CD8-positive, alpha-beta memory T cell (primary cell): Measurements from ENCODE around the gene PTCHD1. TPM values are rescaled to one million over a fixed set of nuclear protein-coding genes. Genes with fewer than 3 reads are reported as not detected.

Experiments used
- CTCF ChIA-PET: fragments of 350-600 bp; sonication (Branson Sonifier 250); formaldehyde crosslinking; loops from one replicate; lab custom pipeline; 2021; ENCODE audit warnings: antibody characterized with exemption; lab: Charles Lee
- POLR2A ChIA-PET: fragments of 350-600 bp; sonication (Branson Sonifier 250); formaldehyde crosslinking; loops from one replicate; lab custom pipeline; 2021; ENCODE audit warnings: antibody characterized with exemption; lab: Charles Lee
- DNase-seq, 5 donors: peaks; one replicate each; pipeline versions ENCODE4 v3.0.0 to v3.0.0-alpha.2; 2020 to 2022; ENCODE audit warnings: mixed read lengths in 1 of 5
- H3K27ac ChIP-seq: one replicate; pipeline ENCODE4 v1.7.0; 2013; ENCODE audit warnings: low read depth, mild to moderate bottlenecking, low read length, moderate library complexity
- H3K27me3 ChIP-seq: 2 replicates; pipeline ENCODE4 v1.7.0; 2013; ENCODE audit warnings: low read length, mild to moderate bottlenecking; ENCODE audit not compliant: insufficient read depth, poor library complexity, severe bottlenecking
- H3K36me3 ChIP-seq: 2 replicates; pipeline ENCODE4 v1.7.0; 2013; ENCODE audit warnings: mild to moderate bottlenecking, low read length, moderate library complexity; ENCODE audit not compliant: insufficient read depth
- H3K4me1 ChIP-seq: 2 replicates; pipeline ENCODE4 v1.7.0; 2013; ENCODE audit warnings: mild to moderate bottlenecking, low read length, moderate library complexity; ENCODE audit not compliant: insufficient read depth
- H3K4me3 ChIP-seq: 2 replicates; pipeline ENCODE4 v1.7.0; 2013; ENCODE audit warnings: mild to moderate bottlenecking, low read length
- H3K9me3 ChIP-seq: 2 replicates; pipeline ENCODE4 v1.7.0; 2013; ENCODE audit warnings: mild to moderate bottlenecking, low read length
- H3K27ac Mint-ChIP-seq, 8 donors: one replicate each; pipeline ENCODE4 v1.8.0; 2020 to 2021; ENCODE audit warnings: mixed read lengths in 8 of 8, mild to moderate bottlenecking in 6 of 8, inconsistent platforms in 3 of 8, moderate library complexity in 3 of 8
- H3K27me3 Mint-ChIP-seq, 2 donors: one replicate each; pipeline ENCODE4 v1.8.0; 2020 to 2021; ENCODE audit warnings: mixed read lengths in 2 of 2, mild to moderate bottlenecking in 1 of 2, moderate library complexity in 1 of 2
- H3K36me3 Mint-ChIP-seq, 3 donors: one replicate each; pipeline ENCODE4 v1.8.0; 2020 to 2021; ENCODE audit warnings: mixed read lengths in 3 of 3, inconsistent platforms in 1 of 3, mild to moderate bottlenecking in 1 of 3
- H3K4me1 Mint-ChIP-seq, 3 donors: one replicate each; pipeline ENCODE4 v1.8.0; 2020 to 2021; ENCODE audit warnings: mixed read lengths in 3 of 3, inconsistent platforms in 1 of 3, mild to moderate bottlenecking in 1 of 3
- H3K4me3 Mint-ChIP-seq, 7 donors: one replicate each; pipeline ENCODE4 v1.8.0; 2020 to 2021; ENCODE audit warnings: mixed read lengths in 7 of 7, mild to moderate bottlenecking in 6 of 7, moderate library complexity in 4 of 7, inconsistent platforms in 2 of 7
- H3K9me3 Mint-ChIP-seq, 5 donors: one replicate each; pipeline ENCODE4 v1.8.0; 2020 to 2022; ENCODE audit warnings: mixed read lengths in 5 of 5, mild to moderate bottlenecking in 3 of 5, moderate library complexity in 2 of 5, inconsistent platforms in 1 of 5
- polyA plus RNA-seq: library from polyadenylated mRNA; unstranded; fragments of 300-500 nt; fragmentation: Illumina TruSeq; gene quantifications from one replicate; pipeline ENCODE4 v1.2.3, GENCODE V29; 2021
- total RNA-seq, 2 experiments: library from RNA; stranded (reverse); gene quantifications; one replicate each; pipeline ENCODE4 v1.2.3, GENCODE V29; 2021

PTCHD1 gene
- total and polyA plus RNA-seq, 3 experiments from 2014 or later, result not detected

GRCh38 chrX:23317799-23318724 lies 16.6 kb upstream of the PTCHD1 start:
- no peaks in the 10 kb centered on the region for H3K36me3 Mint-ChIP-seq
- peaks cover 0 to 3% of the 10 kb centered on the region in 2 donors for H3K27me3 Mint-ChIP-seq
- no peaks in the 10 kb centered on the region for H3K36me3 ChIP-seq
- DNase-seq, result peak in 2 of 5 donors; percentile 0 to 4
- H3K4me3 Mint-ChIP-seq, result no peak overlapping the region
- peak overlapping the region in 1 of 8 donors; percentile 57 for H3K27ac Mint-ChIP-seq
- ChIA-PET CTCF (no interaction called here), POLR2A (no interaction called here)
- H3K9me3 ChIP-seq, result no peaks in the 10 kb centered on the region
- peaks cover 0 to 2% (median 0%) of the 10 kb centered on the region in 5 donors for H3K9me3 Mint-ChIP-seq
- no peak overlapping the region for H3K27ac ChIP-seq
- H3K4me3 ChIP-seq, result no peak overlapping the region
- H3K27me3 ChIP-seq, result no peaks in the 10 kb centered on the region
- H3K4me1 Mint-ChIP-seq, result no peaks in the 10 kb centered on the region
- no peaks in the 10 kb centered on the region for H3K4me1 ChIP-seq

DNA sequence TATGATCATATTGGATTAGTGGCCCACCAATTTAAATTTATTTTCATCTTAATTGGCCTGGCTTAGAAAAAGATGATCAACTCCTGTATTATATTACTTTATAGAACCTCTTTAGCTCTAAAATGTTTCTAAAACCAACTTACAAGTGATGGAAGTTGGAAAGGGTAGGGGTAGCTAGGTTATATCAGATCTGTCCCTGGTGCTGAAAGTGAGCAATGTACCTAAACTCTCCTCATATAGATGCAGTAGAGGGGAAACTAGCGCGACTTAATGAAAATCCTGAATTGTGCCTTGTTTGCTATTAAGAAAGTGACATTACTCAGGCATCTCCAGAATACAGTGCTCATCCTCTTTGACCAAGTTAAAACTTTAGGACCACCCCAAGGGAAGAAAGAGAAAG lies 7.5 kb upstream of the PTCHD1 start:
- H3K36me3 ChIP-seq, result no peaks in the 10 kb centered on the region
- no peak for DNase-seq
- Mint-ChIP-seq H3K36me3 (no peaks in the 10 kb centered on the region), H3K27ac (no peak overlapping the region), H3K9me3 (peaks cover 0 to 2% (median 2%) of the 10 kb centered on the region in 5 donors), H3K27me3 (peaks cover 21% of the 10 kb centered on the region in 2 donors), H3K4me3 (no peak overlapping the region), H3K4me1 (peaks cover 0 to under 1% (median 0%) of the 10 kb centered on the region in 3 donors)
- no peak overlapping the region for H3K4me3 ChIP-seq
- no peaks in the 10 kb centered on the region for H3K9me3 ChIP-seq
- POLR2A ChIA-PET, result no interaction called here
- CTCF ChIA-PET, result no interaction called here
- no peaks in the 10 kb centered on the region for H3K27me3 ChIP-seq
- no peak overlapping the region for H3K27ac ChIP-seq
- no peaks in the 10 kb centered on the region for H3K4me1 ChIP-seq

DNA sequence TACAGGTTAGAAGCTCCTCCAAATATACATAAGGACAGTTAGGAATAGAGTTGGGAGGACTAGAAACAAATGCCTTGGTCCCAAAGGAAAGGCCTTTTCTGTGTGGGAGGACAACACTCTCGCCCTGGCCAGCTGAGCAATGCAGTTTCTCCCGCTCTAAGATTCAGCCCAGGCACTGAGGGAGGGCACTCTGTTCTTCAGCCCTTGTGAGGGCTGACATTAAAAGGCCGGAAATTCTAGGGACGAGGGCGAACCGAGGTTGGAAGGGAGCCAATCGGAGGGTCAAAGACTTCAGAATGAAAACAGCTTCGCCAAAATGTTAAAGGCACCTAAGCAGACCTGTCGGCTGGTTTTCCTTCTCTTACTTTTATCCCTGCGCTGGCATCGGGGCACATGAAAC lies 2.9 kb upstream of the PTCHD1 start:
- H3K36me3 ChIP-seq, result no peaks in the 10 kb centered on the region
- Mint-ChIP-seq H3K36me3 (no peaks in the 10 kb centered on the region), H3K4me3 (no peak overlapping the region), H3K27ac (no peak overlapping the region), H3K4me1 (peaks cover 0 to 16% (median 2%) of the 10 kb centered on the region in 3 donors), H3K9me3 (peaks cover 0 to 5% (median 0%) of the 10 kb centered on the region in 5 donors), H3K27me3 (peaks cover 27 to 34% of the 10 kb centered on the region in 2 donors)
- DNase-seq, result no peak
- ChIA-PET CTCF (no interaction called here), POLR2A (no interaction called here)
- H3K9me3 ChIP-seq, result no peaks in the 10 kb centered on the region
- no peaks in the 10 kb centered on the region for H3K27me3 ChIP-seq
- H3K4me1 ChIP-seq, result no peaks in the 10 kb centered on the region
- no peak overlapping the region for H3K4me3 ChIP-seq
- no peak overlapping the region for H3K27ac ChIP-seq

DNA sequence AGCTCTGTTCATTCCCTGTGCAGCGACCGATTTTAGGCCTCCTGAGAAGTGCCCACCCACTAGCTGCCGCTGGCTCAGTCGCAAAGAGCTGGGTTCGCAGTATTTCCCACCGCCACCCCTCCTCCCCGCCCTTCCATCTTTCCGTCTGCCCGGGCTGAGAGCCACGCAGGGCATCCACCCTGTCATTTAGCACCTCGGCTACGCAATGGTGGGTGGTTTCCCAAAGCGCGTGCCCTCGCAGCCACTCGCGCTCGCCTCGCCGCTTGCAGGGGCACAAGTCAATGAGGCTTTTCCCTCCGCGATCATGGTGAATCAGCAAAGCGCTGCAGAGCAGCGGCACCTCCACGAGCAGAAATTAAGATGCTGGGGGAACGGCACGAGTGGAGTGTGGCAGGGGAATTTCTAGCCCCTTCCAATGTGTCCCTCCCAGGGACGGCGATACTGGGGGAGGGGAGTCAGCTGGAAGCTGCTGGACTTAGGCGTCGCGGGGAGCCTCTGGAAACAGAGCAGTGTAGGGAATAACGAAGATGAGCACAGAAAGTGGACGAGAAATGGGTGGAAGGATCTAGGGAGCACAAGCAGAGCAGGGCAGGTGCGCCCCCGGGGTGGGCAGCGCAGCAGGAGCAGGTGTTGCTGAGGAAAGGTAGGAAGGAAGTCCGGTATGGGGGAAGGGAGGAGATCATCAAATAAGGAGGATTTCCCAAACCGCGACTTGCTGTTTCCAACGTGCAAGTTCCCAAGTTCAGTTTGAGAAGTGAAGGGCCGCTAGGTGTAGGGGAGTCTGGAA lies 2.4 kb upstream of the PTCHD1 start:
- Mint-ChIP-seq H3K27me3 (peaks cover 29 to 34% of the 10 kb centered on the region in 2 donors), H3K36me3 (no peaks in the 10 kb centered on the region), H3K27ac (no peak overlapping the region), H3K9me3 (peaks cover 0 to 5% (median 0%) of the 10 kb centered on the region in 5 donors), H3K4me1 (peaks cover 0 to 16% (median 2%) of the 10 kb centered on the region in 3 donors), H3K4me3 (no peak overlapping the region)
- Histone ChIP-seq H3K4me3 (no peak overlapping the region), H3K27ac (no peak overlapping the region), H3K36me3 (no peaks in the 10 kb centered on the region), H3K9me3 (no peaks in the 10 kb centered on the region), H3K27me3 (no peaks in the 10 kb centered on the region), H3K4me1 (no peaks in the 10 kb centered on the region)
- CTCF ChIA-PET, result no interaction called here
- POLR2A ChIA-PET, result no interaction called here
- DNase-seq, result no peak

DNA sequence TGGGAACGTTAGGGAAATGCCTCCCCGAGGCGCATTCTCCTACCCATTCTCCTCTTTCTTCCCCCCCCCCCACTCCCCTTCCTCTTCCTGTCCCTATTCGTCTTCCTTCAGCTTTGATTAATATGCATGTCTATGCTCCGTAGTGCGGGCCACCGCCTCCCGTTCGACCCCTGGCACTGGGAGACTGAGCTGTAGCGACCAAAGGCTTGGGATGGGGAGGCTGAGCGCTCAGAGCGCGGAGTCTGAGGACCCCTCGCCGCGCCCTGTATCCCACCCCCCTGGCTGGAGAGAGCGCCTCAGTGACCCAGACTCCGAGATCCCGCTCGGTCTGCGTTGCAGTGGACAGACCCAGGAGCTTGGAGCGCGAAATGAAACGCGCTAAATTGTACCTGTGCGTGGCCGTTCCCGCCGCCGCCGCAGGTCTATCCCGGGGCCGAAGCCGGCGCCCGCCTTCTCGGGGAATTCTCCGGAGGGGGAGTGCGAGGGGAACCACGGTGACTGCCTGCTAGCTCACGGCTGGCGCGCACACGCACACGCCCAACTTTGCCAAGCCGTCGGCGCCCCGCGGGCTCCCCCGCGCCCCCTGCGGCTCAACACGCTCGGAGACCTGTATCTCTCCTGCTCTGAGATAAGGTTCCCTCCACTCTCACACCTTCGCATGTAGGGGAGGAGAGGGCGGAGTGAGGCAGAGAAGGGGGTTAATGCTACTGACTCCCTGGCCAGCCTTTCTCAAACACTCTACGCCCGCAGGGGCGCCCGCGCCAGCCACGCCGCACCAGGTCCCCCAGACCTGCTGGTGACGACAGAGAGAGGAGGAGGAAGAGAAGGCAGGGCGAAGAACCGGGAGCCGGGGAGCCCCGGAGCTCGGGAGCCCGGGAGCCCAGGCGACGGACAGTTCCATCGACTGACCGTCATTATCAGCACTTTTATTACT lies 1.5 kb upstream of the PTCHD1 start:
- Mint-ChIP-seq H3K36me3 (no peaks in the 10 kb centered on the region), H3K27me3 (peaks cover 37 to 39% of the 10 kb centered on the region in 2 donors), H3K9me3 (peaks cover 0 to 5% (median 4%) of the 10 kb centered on the region in 5 donors), H3K4me3 (no peak overlapping the region), H3K27ac (no peak overlapping the region), H3K4me1 (peaks cover 0 to 16% (median 2%) of the 10 kb centered on the region in 3 donors)
- Histone ChIP-seq H3K27ac (no peak overlapping the region), H3K4me1 (no peaks in the 10 kb centered on the region), H3K36me3 (no peaks in the 10 kb centered on the region), H3K27me3 (no peaks in the 10 kb centered on the region), H3K9me3 (no peaks in the 10 kb centered on the region), H3K4me3 (no peak overlapping the region)
- CTCF ChIA-PET, result no interaction called here
- POLR2A ChIA-PET, result no interaction called here
- DNase-seq, result no peak

- ChIA-PET POLR2A (no interaction called here), CTCF (no interaction called here)
- Histone ChIP-seq H3K27me3 (no peaks in the 10 kb centered on the region), H3K36me3 (no peaks in the 10 kb centered on the region), H3K9me3 (no peaks in the 10 kb centered on the region), H3K27ac (no peak overlapping the region), H3K4me1 (no peaks in the 10 kb centered on the region), H3K4me3 (no peak overlapping the region)
- peaks cover 0 to 5% (median 4%) of the 10 kb centered on the region in 5 donors for H3K9me3 Mint-ChIP-seq
- H3K27ac Mint-ChIP-seq, result no peak overlapping the region
- H3K4me3 Mint-ChIP-seq, result no peak overlapping the region
- H3K4me1 Mint-ChIP-seq, result peaks cover 0 to 16% (median 2%) of the 10 kb centered on the region in 3 donors
- H3K27me3 Mint-ChIP-seq, result peaks cover 39 to 40% of the 10 kb centered on the region in 2 donors
- H3K36me3 Mint-ChIP-seq, result no peaks in the 10 kb centered on the region
- no peak for DNase-seq
Observed at GRCh38 chrX:23333842-23334520, 668 bp upstream of the PTCHD1 start.

GRCh38 chrX:23334521-23334847 lies 165 bp upstream of the PTCHD1 start:
- POLR2A ChIA-PET, result no interaction called here
- no peak overlapping the region for H3K27ac Mint-ChIP-seq
- no peaks in the 10 kb centered on the region for H3K4me1 ChIP-seq
- CTCF ChIA-PET, result no interaction called here
- no peaks in the 10 kb centered on the region for H3K36me3 ChIP-seq
- H3K4me1 Mint-ChIP-seq, result peaks cover 0 to 16% (median 2%) of the 10 kb centered on the region in 3 donors
- H3K27me3 ChIP-seq, result no peaks in the 10 kb centered on the region
- no peaks in the 10 kb centered on the region for H3K36me3 Mint-ChIP-seq
- H3K27ac ChIP-seq, result no peak overlapping the region
- no peak for DNase-seq
- H3K27me3 Mint-ChIP-seq, result peaks cover 40 to 41% of the 10 kb centered on the region in 2 donors
- peaks cover 0 to 5% (median 4%) of the 10 kb centered on the region in 5 donors for H3K9me3 Mint-ChIP-seq
- H3K4me3 Mint-ChIP-seq, result no peak overlapping the region
- H3K4me3 ChIP-seq, result no peak overlapping the region
- H3K9me3 ChIP-seq, result no peaks in the 10 kb centered on the region
